K562 (cell line): Measurements from ENCODE around the gene SPIN2A. TPM values are rescaled to one million over a fixed set of nuclear protein-coding genes. Genes with fewer than 3 reads are reported as not detected.
A peak's percentile ranks its signal among the peaks of the same experiment; 100 is the strongest.

Source experiments
- ATAC-seq: fragments of 200-7000 bp; cut with Tn5 transposase; 3 replicates; pipeline ENCODE4 v1.9.1; 2020; ENCODE audit warnings: moderate library complexity
- BruUV-seq: library from RNA; stranded (reverse); fragments of 400-500 nt; replicated peaks from 2 replicates; lab custom pipeline; 2021; lab: Mats Ljungman, UMichigan
- CTCF ChIA-PET: fragments of 300-600 bp; formaldehyde crosslinking; extraction: SDS; loops from one replicate; lab custom pipeline; 2021; ENCODE audit warnings: low intra/inter-chr PET ratio; lab: Yijun Ruan, JAX
- POLR2A ChIA-PET: fragments of 300-600, 350-650 bp; sonication (Branson Sonifier 250); formaldehyde crosslinking; extraction: SDS; loops from one replicate; lab custom pipeline; 2021; ENCODE audit warnings: antibody characterized with exemption, inconsistent platforms; lab: Yijun Ruan, JAX
- DNase-seq, 4 experiments: peaks; one replicate each; pipeline versions ENCODE4 v3.0.0 to v3.0.0-alpha.2; 2011 to 2018; ENCODE audit warnings: low spot score in 3 of 4, mixed read lengths in 3 of 4; ENCODE audit errors: extremely low read depth in 1 of 4
- FAIRE-seq: peaks from 2 replicates; lab custom pipeline; 2011; peaks lifted over from hg19 to GRCh38; lab: Jason Lieb, UNC
- H2AFZ ChIP-seq: 2 replicates; pipeline ENCODE4 v1.6.0; 2011; ENCODE audit warnings: low read depth, low read length, control low read depth, inconsistent platforms
- H3K27ac ChIP-seq: fragments of 200-600 bp; 3 replicates; pipeline ENCODE4 v1.8.0; 2011; ENCODE audit warnings: low read depth, mild to moderate bottlenecking, control low read depth, inconsistent platforms, low read length, moderate library complexity, mixed read lengths; ENCODE audit errors: extremely low read depth
- H3K27me3 ChIP-seq, 2 experiments: fragments of 300-600 bp in 1 of 2; 2 replicates in 1 of 2; 3 replicates in 1 of 2; pipeline versions ENCODE4 v1.6.0 to v1.8.0; 2011; ENCODE audit warnings: inconsistent platforms in 2 of 2, low read length in 2 of 2, mild to moderate bottlenecking in 1 of 2, mixed read lengths in 1 of 2, moderate library complexity in 1 of 2; ENCODE audit not compliant: control insufficient read depth in 2 of 2, insufficient read depth in 2 of 2
- H3K36me3 ChIP-seq: fragments of 300-600 bp; 3 replicates; pipeline ENCODE4 v1.8.0; 2011; ENCODE audit warnings: mild to moderate bottlenecking, low read length, inconsistent platforms; ENCODE audit not compliant: control insufficient read depth, insufficient read depth
- H3K4me1 ChIP-seq, 2 experiments: fragments of 200-600 bp in 1 of 2; replicated peaks in 1 of 2; 2 replicates in 1 of 2; 3 replicates in 1 of 2; pipeline versions ENCODE4 v1.5.1 to v1.8.0; 2011; ENCODE audit warnings: inconsistent platforms in 2 of 2, low read length in 2 of 2, mild to moderate bottlenecking in 1 of 2, mixed read lengths in 1 of 2, moderate library complexity in 1 of 2; ENCODE audit not compliant: control insufficient read depth in 2 of 2, insufficient read depth in 2 of 2
- H3K4me2 ChIP-seq: 2 replicates; pipeline ENCODE4 v1.6.1; 2011; ENCODE audit warnings: low read length, control low read depth, inconsistent platforms, mixed read lengths; ENCODE audit not compliant: insufficient read depth
- H3K4me3 ChIP-seq: fragments of 200-600 bp; sonication (generic), shearing (Covaris generic); 2 replicates; pipeline ENCODE4 v1.5.1; 2016; ENCODE audit warnings: control low read depth, inconsistent platforms
- H3K79me2 ChIP-seq: fragments of 200-600 bp; 3 replicates; pipeline ENCODE4 v1.8.0; 2011; ENCODE audit warnings: low read length, inconsistent platforms; ENCODE audit not compliant: control insufficient read depth, insufficient read depth
- H3K9ac ChIP-seq, 2 experiments: 2 replicates each; pipeline versions ENCODE4 v1.6.0 to v1.6.1; 2011; ENCODE audit warnings: low read depth in 2 of 2, low read length in 2 of 2, control low read depth in 1 of 2, inconsistent platforms in 1 of 2, mild to moderate bottlenecking in 1 of 2, mixed read lengths in 1 of 2; ENCODE audit not compliant: insufficient read depth in 1 of 2
- H3K9me1 ChIP-seq: one replicate; pipeline ENCODE4 v1.6.0; 2011; ENCODE audit warnings: inconsistent platforms, mild to moderate bottlenecking, low read length, moderate library complexity; ENCODE audit not compliant: control insufficient read depth, insufficient read depth
- H3K9me3 ChIP-seq: replicated peaks from 2 replicates; pipeline ENCODE4 v1.5.1; 2011; ENCODE audit warnings: low read depth, low read length, inconsistent platforms; ENCODE audit not compliant: control insufficient read depth, insufficient read depth
- H4K20me1 ChIP-seq: replicated peaks from 2 replicates; pipeline ENCODE4 v1.6.1; 2011; ENCODE audit warnings: low read length, inconsistent platforms, mixed read lengths; ENCODE audit not compliant: control insufficient read depth, insufficient read depth
- ARID2 ChIP-seq: fragments of 450-650 bp; IDR thresholded peaks from 2 replicates; pipeline ENCODE4 v1.6.1; 2017; ENCODE audit warnings: antibody characterized with exemption, mild to moderate bottlenecking
- C11orf30 ChIP-seq: fragments of 450-650 bp; IDR thresholded peaks from 2 replicates; pipeline ENCODE4 v1.6.1; 2016; ENCODE audit warnings: low read depth, mild to moderate bottlenecking
- CTCFL ChIP-seq: IDR thresholded peaks from 2 replicates; pipeline ENCODE4 v1.6.1; 2011; ENCODE audit warnings: borderline replicate concordance, low read depth, mild to moderate bottlenecking, moderate library complexity, low read length; ENCODE audit not compliant: insufficient read depth, poor library complexity, severe bottlenecking
- ELK3 ChIP-seq: fragments of 450-650 bp; formaldehyde crosslinking; IDR thresholded peaks from 2 replicates; pipeline ENCODE4 v1.4.0; 2020; ENCODE audit warnings: mild to moderate bottlenecking
- KDM1A ChIP-seq, 2 experiments: fragments of 450-650 bp; IDR thresholded peaks; 2 replicates each; pipeline ENCODE4 v1.6.1; 2016; ENCODE audit warnings: mild to moderate bottlenecking in 2 of 2
- MBD2 ChIP-seq: sonication (generic); IDR thresholded peaks from 2 replicates; pipeline ENCODE4 v1.6.1; 2016; ENCODE audit warnings: low read depth, borderline replicate concordance
- MYC ChIP-seq, 2 experiments: fragments of 250-450 bp in 1 of 2; sonication (Bioruptor Pico) in 1 of 2; IDR thresholded peaks; 2 replicates each; pipeline versions ENCODE4 v1.5.1 to v1.6.1; 2012 to 2021; ENCODE audit warnings: low read depth in 2 of 2, borderline replicate concordance in 1 of 2, improper control_type of control experiment in 1 of 2, low read length in 1 of 2, mild to moderate bottlenecking in 1 of 2, moderate library complexity in 1 of 2
- PHF20 ChIP-seq: fragments of 450-650 bp; IDR thresholded peaks from 2 replicates; pipeline ENCODE4 v1.6.1; 2018; ENCODE audit not compliant: partially characterized antibody
- TSC22D4 ChIP-seq: fragments of 450-650 bp; IDR thresholded peaks from 2 replicates; pipeline ENCODE4 v1.6.1; 2016; ENCODE audit warnings: missing genetic modification characterization, missing biosample characterization, control low read depth
- ZNF316 ChIP-seq: fragments of 450-650 bp; IDR thresholded peaks from 2 replicates; pipeline ENCODE4 v1.6.1; 2016
- ZNF436 ChIP-seq: fragments of 250-450, 450-650 bp; sonication (Bioruptor Pico); formaldehyde crosslinking; IDR thresholded peaks from 2 replicates; pipeline ENCODE4 v1.7.0; 2020; ENCODE audit warnings: mild to moderate bottlenecking
- WGBS: fragments of 100-300 bp; shearing (Covaris generic); methylation state at CpG from one replicate; pipeline ENCODE4 v1.1.6; 2016; ENCODE audit warnings: low coverage, mixed read lengths; ENCODE audit not compliant: insufficient coverage; ENCODE audit errors: missing lambda C conversion rate; 5-methylcytosine and 5-hydroxymethylcytosine counted together
- in situ Hi-C: fragments of 300-500 bp; cut with MboI; formaldehyde crosslinking; loops from 4 replicates; pipeline ENCODE4 v1.15.0; 2018; ENCODE audit warnings: inconsistent platforms, mixed read lengths
- intact Hi-C: fragments of 100-400 bp; cut with micrococcal nuclease; formaldehyde crosslinking; loops from 2 replicates; pipeline ENCODE4 v1.14.2; 2022
- polyA plus RNA-seq, 8 experiments: library from polyadenylated mRNA; depleted of rRNA in 4 of 8; stranded (reverse) in 5 of 8; unstranded in 3 of 8; fragments of >200 nt; fragmentation: Nextera tagmentation in 2 of 8; fragmentation: Illumina TruSeq in 1 of 8; extraction: Ambion mirVana in 2 of 8; extraction: Trizol in 1 of 8; gene quantifications; 2 replicates each; pipeline versions ENCODE4 v1.2.1 to v1.2.3, GENCODE V29; 2011 to 2014; ENCODE audit warnings: inconsistent platforms in 1 of 8, missing spikeins in 1 of 8
- total RNA-seq, 7 experiments: library from RNA; depleted of rRNA in 6 of 7; stranded (reverse); fragments of >200 nt in 6 of 7; fragmentation: Illumina TruSeq in 2 of 7; extraction: Trizol in 2 of 7; gene quantifications; 2 replicates each; pipeline versions ENCODE4 v1.2.1 to v1.2.3, GENCODE V29; 2011 to 2021; ENCODE audit warnings: low replicate concordance in 1 of 7

SPIN2A gene
- total and polyA plus RNA-seq, 9 of the 15 experiments (the other 6 are each of a cell fraction or from before 2014, with no cell fraction given), result 0.03 to 1.6 (median 0.58) TPM

GRCh38 chrX:57121816-57122215 lies 15.4 kb downstream of the SPIN2A start:
- H3K9ac ChIP-seq, result peak overlapping the region; percentile 62 to 92
- POLR2A ChIA-PET, result no interaction called here

More at GRCh38 chrX:57121816-57122215, 15.4 kb downstream of the SPIN2A start:
- FAIRE-seq (no peak), DNase-seq (no peak), ATAC-seq (no peak)
- H2AFZ ChIP-seq, result peak overlapping the region; percentile 92; the same call in 1 of the 2 replicates
- H3K27ac ChIP-seq, result peak overlapping the region; percentile 71; the same call in 2 of the 3 replicates
- H3K4me1 ChIP-seq, result peaks cover 4 to 5% of the 10 kb centered on the region in 2 experiments; a peak in 4 of 5 replicates
- no peaks in the 10 kb centered on the region for H3K9me1 ChIP-seq
- H3K27me3 ChIP-seq, result no peaks in the 10 kb centered on the region
- peak overlapping the region; percentile 53 for H3K4me3 ChIP-seq
- 0% methylated on average over 5 of the region's 10 CpGs for WGBS
- H3K36me3 ChIP-seq, result 0 out of 3 replicates have a peak, but pooled peaks cover 2% of the 10 kb centered on the region
- peaks cover 28% of the 10 kb centered on the region for H3K79me2 ChIP-seq
- no peaks in the 10 kb centered on the region for H4K20me1 ChIP-seq
- BruUV-seq, result no TSS peak
- H3K4me2 ChIP-seq, result peak overlapping the region; percentile 78; the same call in 1 of the 2 replicates
- no peaks in the 10 kb centered on the region for H3K9me3 ChIP-seq
- intact Hi-C loops (loop anchor here (10.0 kb wide), 1 partner anchor 127 kb away; the partner anchor contains the start of gene SPIN3), in situ Hi-C loops (no loop called here)
- TF ChIP-seq CTCFL (no peak), ZNF316 (peak; percentile 67), ZNF436 (CRISPR knock-in tag) (no peak), PHF20 (no peak), MBD2 (no peak), C11orf30 (peak; percentile 44), TSC22D4 (tag) (no peak), ELK3 (no peak), ARID2 (no peak), MYC (IDR thresholded peaks at IDR 0.05; ENCODE audit: low read depth, low read length) (no peak), MYC (CRISPR knock-in tag; IDR thresholded peaks at IDR 0.05; ENCODE audit: borderline replicate concordance, low read depth) (no peak), KDM1A (IDR thresholded peaks at IDR 0.05) (no peak)
- CTCF ChIA-PET, result no interaction called here
